Measurements from ENCODE around the gene AGO4.
"Not testable (repeated sequence)": the region's sequence is repeated elsewhere in the genome, so short reads cannot be mapped to it uniquely, and the experiment has no call there.

AGO4 gene

DNA sequence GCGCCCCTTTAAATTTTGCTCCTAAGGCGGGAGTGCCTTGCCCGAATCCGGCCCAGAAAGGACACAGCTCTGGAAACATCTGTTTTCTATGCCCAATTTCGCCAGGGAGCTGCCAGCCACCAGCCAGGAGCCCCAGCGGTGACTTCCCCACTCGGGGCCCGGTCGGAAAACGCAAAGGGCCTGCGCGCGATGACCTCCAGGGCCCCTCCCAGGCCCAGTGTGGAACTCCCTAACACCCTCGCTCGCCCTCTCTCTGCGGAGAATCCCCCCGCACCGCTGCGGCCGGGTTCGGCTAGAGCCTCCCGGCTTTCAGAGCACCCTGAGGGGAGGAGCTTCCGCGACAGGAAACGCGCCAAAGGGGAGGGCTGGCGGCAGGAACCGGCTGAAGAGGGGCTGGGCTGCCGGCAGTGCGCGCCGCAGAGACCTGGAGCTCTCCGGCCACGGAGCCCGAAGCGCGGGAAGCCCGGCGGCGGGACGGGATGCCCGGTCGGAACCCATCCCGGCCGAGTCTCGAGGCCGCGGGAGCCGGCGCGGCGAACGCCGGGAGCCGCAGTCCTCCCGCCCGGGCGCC is 38.5 kb upstream of the AGO4 start:
- no peak for TF ChIP-seq CTCF (IDR thresholded peaks at IDR 0.05; ENCODE audit: insufficient read depth, low read length, missing control alignments)
- no peak for DNase-seq (ENCODE audit: low read depth, low spot score)
- ChIA-PET POLR2A (interaction anchor here (0.6 to 1.4 kb wide), 14 partner anchors 13 to 910 kb away, joined by 3 to 4 read pairs (median 3); partner anchors contain the start of genes SFPQ and SMIM12), CTCF (interaction anchor here (0.6 to 12.1 kb wide), 25 partner anchors 8 to 916 kb away, joined by 3 to 79 read pairs (median 4); partner anchors contain the start of gene TFAP2E)
- peak overlapping the region; percentile 81 for H3K4me3 ChIP-seq (ENCODE audit: low read depth, low read length)

DNA sequence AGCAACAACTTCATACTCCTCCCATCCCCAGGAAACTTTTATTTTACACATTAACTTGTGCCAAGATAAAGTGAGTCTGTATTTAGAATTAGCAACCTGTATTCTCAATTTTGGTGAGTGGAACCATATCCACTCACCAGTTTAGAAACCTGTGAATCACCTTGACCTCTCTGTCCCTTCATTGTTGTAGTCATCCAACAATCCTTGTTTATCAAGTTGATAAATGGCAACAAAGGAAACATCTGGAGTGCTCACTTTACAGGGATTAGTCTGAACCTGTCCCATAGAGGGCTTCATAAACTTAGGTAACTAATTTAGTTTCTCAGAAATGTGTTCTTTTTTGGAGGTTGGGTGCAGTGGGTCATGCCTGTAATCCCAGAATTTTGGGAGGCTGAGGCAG is 34.1 kb upstream of the AGO4 start:
- ChIA-PET CTCF (interaction anchor here (1.3 to 12.1 kb wide), 3 partner anchors 27 to 323 kb away, joined by 3 to 79 read pairs (median 78); no protein-coding TSS in a partner anchor), POLR2A (no interaction called here)
- DNase-seq (ENCODE audit: low read depth, low spot score), result no peak
- no peak for TF ChIP-seq CTCF (IDR thresholded peaks at IDR 0.05; ENCODE audit: insufficient read depth, low read length, missing control alignments)
- H3K4me3 ChIP-seq (ENCODE audit: low read depth, low read length), result no peak overlapping the region

DNA sequence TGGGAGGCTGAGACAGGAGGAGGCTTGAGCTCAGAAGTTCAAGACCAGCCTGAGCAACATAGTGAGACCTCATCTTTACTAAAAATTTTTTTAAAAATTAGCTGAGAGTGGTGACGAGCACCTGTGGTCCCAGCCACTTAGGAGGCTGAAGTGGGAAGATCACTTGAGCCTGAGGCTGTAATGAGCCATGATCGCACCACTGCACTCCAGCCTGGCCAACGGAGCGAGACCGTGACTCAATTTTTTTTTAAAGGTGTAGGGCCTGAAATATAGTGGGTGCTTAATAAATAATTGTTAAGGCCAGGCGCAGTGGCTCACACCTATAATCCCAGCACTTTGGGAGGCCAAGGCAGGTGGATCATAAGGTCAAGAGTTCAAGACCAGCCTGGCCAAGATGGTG is 31.6 kb upstream of the AGO4 start:
- H3K4me3 ChIP-seq (ENCODE audit: low read depth, low read length); DNase-seq (ENCODE audit: low read depth, low spot score): not testable (repeated sequence)
- ChIA-PET POLR2A (interaction anchor here (0.6 kb wide), 1 partner anchor 207 kb away, joined by 3 read pairs; no protein-coding TSS in a partner anchor), CTCF (interaction anchor here (0.6 to 12.1 kb wide), 9 partner anchors 11 to 326 kb away, joined by 3 to 79 read pairs (median 15); partner anchors contain the start of gene TFAP2E)

- H3K4me3 ChIP-seq (ENCODE audit: low read depth, low read length), result no peak overlapping the region
- DNase-seq (ENCODE audit: low read depth, low spot score), result no peak
- CTCF ChIA-PET, result interaction anchor here (1.9 to 12.1 kb wide), 7 partner anchors 8 to 327 kb away, joined by 9 to 79 read pairs (median 18); partner anchors contain the start of genes CLSPN and TFAP2E
- POLR2A ChIA-PET, result no interaction called here
- TF ChIP-seq CTCF (IDR thresholded peaks at IDR 0.05; ENCODE audit: insufficient read depth, low read length, missing control alignments), result no peak
These were observed 30.7 kb upstream of the AGO4 start for GRCh38 chr1:35777109-35777508.

- no peak for TF ChIP-seq CTCF (IDR thresholded peaks at IDR 0.05; ENCODE audit: insufficient read depth, low read length, missing control alignments)
- no peak for DNase-seq (ENCODE audit: low read depth, low spot score)
- H3K4me3 ChIP-seq (ENCODE audit: low read depth, low read length), result no peak overlapping the region
- ChIA-PET CTCF (interaction anchor here (0.8 to 1.0 kb wide), 3 partner anchors 14 to 68 kb away, joined by 3 to 4 read pairs (median 3); no protein-coding TSS in a partner anchor), POLR2A (no interaction called here)
These were observed 24.7 kb upstream of the AGO4 start for GRCh38 chr1:35783055-35783583.

GRCh38 chr1:35784364-35784763 is 23.5 kb upstream of the AGO4 start:
- POLR2A ChIA-PET; DNase-seq (ENCODE audit: low read depth, low spot score); H3K4me3 ChIP-seq (ENCODE audit: low read depth, low read length): not testable (repeated sequence)
- CTCF ChIA-PET, result interaction anchor here (1.0 to 2.2 kb wide), 2 partner anchors 15 to 219 kb away, joined by 3 to 5 read pairs; partner anchors contain the start of gene CLSPN

GRCh38 chr1:35788139-35788538 is 19.7 kb upstream of the AGO4 start:
- TF ChIP-seq CTCF (IDR thresholded peaks at IDR 0.05; ENCODE audit: insufficient read depth, low read length, missing control alignments), result no peak
- ChIA-PET POLR2A (no interaction called here), CTCF (interaction anchor here (0.6 to 4.3 kb wide), 5 partner anchors 8 to 62 kb away, joined by 3 to 18 read pairs (median 7); partner anchors contain the start of gene CLSPN)
- DNase-seq (ENCODE audit: low read depth, low spot score), result no peak
- H3K4me3 ChIP-seq (ENCODE audit: low read depth, low read length), result no peak overlapping the region
